K562 (cell line): ENCODE results near the gene NRXN2. TPM values are rescaled to one million over a fixed set of nuclear protein-coding genes. Genes with fewer than 3 reads are reported as not detected.

Experiments
- ATAC-seq: fragments of 200-7000 bp; cut with Tn5 transposase; 3 replicates; pipeline ENCODE4 v1.9.1; 2020; ENCODE audit warnings: moderate library complexity
- BruUV-seq: library from RNA; stranded (reverse); fragments of 400-500 nt; replicated peaks from 2 replicates; lab custom pipeline; 2021; lab: Mats Ljungman, UMichigan
- CTCF ChIA-PET: fragments of 300-600 bp; formaldehyde crosslinking; extraction: SDS; loops from one replicate; lab custom pipeline; 2021; ENCODE audit warnings: low intra/inter-chr PET ratio; lab: Yijun Ruan, JAX
- POLR2A ChIA-PET: fragments of 300-600, 350-650 bp; sonication (Branson Sonifier 250); formaldehyde crosslinking; extraction: SDS; loops from one replicate; lab custom pipeline; 2021; ENCODE audit warnings: antibody characterized with exemption, inconsistent platforms; lab: Yijun Ruan, JAX
- DNase-seq, 4 experiments: peaks; one replicate each; pipeline versions ENCODE4 v3.0.0 to v3.0.0-alpha.2; 2011 to 2018; ENCODE audit warnings: low spot score in 3 of 4, mixed read lengths in 3 of 4; ENCODE audit errors: extremely low read depth in 1 of 4
- FAIRE-seq: peaks from 2 replicates; lab custom pipeline; 2011; peaks lifted over from hg19 to GRCh38; lab: Jason Lieb, UNC
- H2AFZ ChIP-seq: 2 replicates; pipeline ENCODE4 v1.6.0; 2011; ENCODE audit warnings: low read depth, low read length, control low read depth, inconsistent platforms
- H3K27ac ChIP-seq: fragments of 200-600 bp; 3 replicates; pipeline ENCODE4 v1.8.0; 2011; ENCODE audit warnings: low read depth, mild to moderate bottlenecking, control low read depth, inconsistent platforms, low read length, moderate library complexity, mixed read lengths; ENCODE audit errors: extremely low read depth
- H3K27me3 ChIP-seq, 2 experiments: fragments of 300-600 bp in 1 of 2; 2 replicates in 1 of 2; 3 replicates in 1 of 2; pipeline versions ENCODE4 v1.6.0 to v1.8.0; 2011; ENCODE audit warnings: inconsistent platforms in 2 of 2, low read length in 2 of 2, mild to moderate bottlenecking in 1 of 2, mixed read lengths in 1 of 2, moderate library complexity in 1 of 2; ENCODE audit not compliant: control insufficient read depth in 2 of 2, insufficient read depth in 2 of 2
- H3K36me3 ChIP-seq: fragments of 300-600 bp; 3 replicates; pipeline ENCODE4 v1.8.0; 2011; ENCODE audit warnings: mild to moderate bottlenecking, low read length, inconsistent platforms; ENCODE audit not compliant: control insufficient read depth, insufficient read depth
- H3K4me1 ChIP-seq, 2 experiments: fragments of 200-600 bp in 1 of 2; replicated peaks in 1 of 2; 2 replicates in 1 of 2; 3 replicates in 1 of 2; pipeline versions ENCODE4 v1.5.1 to v1.8.0; 2011; ENCODE audit warnings: inconsistent platforms in 2 of 2, low read length in 2 of 2, mild to moderate bottlenecking in 1 of 2, mixed read lengths in 1 of 2, moderate library complexity in 1 of 2; ENCODE audit not compliant: control insufficient read depth in 2 of 2, insufficient read depth in 2 of 2
- H3K4me2 ChIP-seq: 2 replicates; pipeline ENCODE4 v1.6.1; 2011; ENCODE audit warnings: low read length, control low read depth, inconsistent platforms, mixed read lengths; ENCODE audit not compliant: insufficient read depth
- H3K4me3 ChIP-seq: fragments of 200-600 bp; sonication (generic), shearing (Covaris generic); 2 replicates; pipeline ENCODE4 v1.5.1; 2016; ENCODE audit warnings: control low read depth, inconsistent platforms
- H3K79me2 ChIP-seq: fragments of 200-600 bp; 3 replicates; pipeline ENCODE4 v1.8.0; 2011; ENCODE audit warnings: low read length, inconsistent platforms; ENCODE audit not compliant: control insufficient read depth, insufficient read depth
- H3K9ac ChIP-seq, 2 experiments: 2 replicates each; pipeline versions ENCODE4 v1.6.0 to v1.6.1; 2011; ENCODE audit warnings: low read depth in 2 of 2, low read length in 2 of 2, control low read depth in 1 of 2, inconsistent platforms in 1 of 2, mild to moderate bottlenecking in 1 of 2, mixed read lengths in 1 of 2; ENCODE audit not compliant: insufficient read depth in 1 of 2
- H3K9me1 ChIP-seq: one replicate; pipeline ENCODE4 v1.6.0; 2011; ENCODE audit warnings: inconsistent platforms, mild to moderate bottlenecking, low read length, moderate library complexity; ENCODE audit not compliant: control insufficient read depth, insufficient read depth
- H3K9me3 ChIP-seq: replicated peaks from 2 replicates; pipeline ENCODE4 v1.5.1; 2011; ENCODE audit warnings: low read depth, low read length, inconsistent platforms; ENCODE audit not compliant: control insufficient read depth, insufficient read depth
- H4K20me1 ChIP-seq: replicated peaks from 2 replicates; pipeline ENCODE4 v1.6.1; 2011; ENCODE audit warnings: low read length, inconsistent platforms, mixed read lengths; ENCODE audit not compliant: control insufficient read depth, insufficient read depth
- CHCHD3 ChIP-seq: fragments of 250-450 bp; sonication (Bioruptor Pico); IDR thresholded peaks from 2 replicates; pipeline ENCODE4 v2.1.2; 2022; ENCODE audit warnings: mild to moderate bottlenecking
- NFYB ChIP-seq: IDR thresholded peaks from 2 replicates; pipeline ENCODE4 v1.6.1; 2011; ENCODE audit warnings: mild to moderate bottlenecking, moderate library complexity; ENCODE audit not compliant: insufficient read length; ENCODE audit errors: extremely low read depth
- POLR2A ChIP-seq: fragments of 450-650 bp; conservative IDR thresholded peaks from 2 replicates; pipeline ENCODE4 v1.6.1; 2016
- POLR2AphosphoS2 ChIP-seq: IDR thresholded peaks from 2 replicates; pipeline ENCODE4 v1.6.1; 2012; ENCODE audit warnings: low read length, improper control_type of control experiment
- POLR2G ChIP-seq: fragments of 200-400 bp; formaldehyde crosslinking; IDR thresholded peaks from 2 replicates; pipeline ENCODE4 v1.6.1; 2017; ENCODE audit warnings: low read depth, mild to moderate bottlenecking, antibody characterized with exemption, low read length, moderate library complexity
- RBM22 ChIP-seq: fragments of 200-400 bp; formaldehyde crosslinking; IDR thresholded peaks from 2 replicates; pipeline ENCODE4 v1.6.1; 2018; ENCODE audit warnings: low read length, low read depth; ENCODE audit not compliant: poor library complexity, severe bottlenecking
- RBM39 ChIP-seq: fragments of 200-400 bp; formaldehyde crosslinking; optimal IDR thresholded peaks from 2 replicates; pipeline ENCODE3; 2018; ENCODE audit warnings: low read depth, low read length
- SIRT6 ChIP-seq: IDR thresholded peaks from one replicate; pipeline ENCODE4 v1.6.1; 2012; ENCODE audit warnings: low read depth, mild to moderate bottlenecking, control low read depth, inconsistent platforms, low read length, moderate library complexity
- SUPT5H ChIP-seq: fragments of 450-650 bp; IDR thresholded peaks from 2 replicates; pipeline ENCODE4 v1.6.1; 2016
- TRIM28 ChIP-seq: fragments of 450-650 bp; IDR thresholded peaks from 2 replicates; pipeline ENCODE4 v1.6.1; 2017
- WGBS: fragments of 100-300 bp; shearing (Covaris generic); methylation state at CpG from one replicate; pipeline ENCODE4 v1.1.6; 2016; ENCODE audit warnings: low coverage, mixed read lengths; ENCODE audit not compliant: insufficient coverage; ENCODE audit errors: missing lambda C conversion rate; 5-methylcytosine and 5-hydroxymethylcytosine counted together
- in situ Hi-C: fragments of 300-500 bp; cut with MboI; formaldehyde crosslinking; loops from 4 replicates; pipeline ENCODE4 v1.15.0; 2018; ENCODE audit warnings: inconsistent platforms, mixed read lengths
- intact Hi-C: fragments of 100-400 bp; cut with micrococcal nuclease; formaldehyde crosslinking; loops from 2 replicates; pipeline ENCODE4 v1.14.2; 2022
- polyA plus RNA-seq, 8 experiments: library from polyadenylated mRNA; depleted of rRNA in 4 of 8; stranded (reverse) in 5 of 8; unstranded in 3 of 8; fragments of >200 nt; fragmentation: Nextera tagmentation in 2 of 8; fragmentation: Illumina TruSeq in 1 of 8; extraction: Ambion mirVana in 2 of 8; extraction: Trizol in 1 of 8; gene quantifications; 2 replicates each; pipeline versions ENCODE4 v1.2.1 to v1.2.3, GENCODE V29; 2011 to 2014; ENCODE audit warnings: inconsistent platforms in 1 of 8, missing spikeins in 1 of 8
- total RNA-seq, 7 experiments: library from RNA; depleted of rRNA in 6 of 7; stranded (reverse); fragments of >200 nt in 6 of 7; fragmentation: Illumina TruSeq in 2 of 7; extraction: Trizol in 2 of 7; gene quantifications; 2 replicates each; pipeline versions ENCODE4 v1.2.1 to v1.2.3, GENCODE V29; 2011 to 2021; ENCODE audit warnings: low replicate concordance in 1 of 7
- TF ChIP-seq, protein P1 (sequence below), 2 experiments: IDR thresholded peaks in 1 of 2; conservative IDR thresholded peaks in 1 of 2; 2 replicates each; pipeline ENCODE4 v1.6.1; 2016; ENCODE audit warnings: low read depth in 2 of 2, mild to moderate bottlenecking in 1 of 2, missing compliant biosample characterization in 1 of 2, missing genetic modification characterization in 1 of 2, moderate library complexity in 1 of 2
- TF ChIP-seq, protein P2 (sequence below): fragments of 450-650 bp; IDR thresholded peaks from 2 replicates; pipeline ENCODE4 v1.7.1; 2018; ENCODE audit warnings: mild to moderate bottlenecking, low read depth; ENCODE audit not compliant: partially characterized antibody
- TF ChIP-seq, protein P3 (sequence below), 2 experiments: fragments of 450-650 bp in 1 of 2; IDR thresholded peaks; 2 replicates each; pipeline ENCODE4 v1.6.1; 2011 to 2017; ENCODE audit warnings: low read depth in 2 of 2, antibody characterized with exemption in 1 of 2, borderline replicate concordance in 1 of 2, low read length in 1 of 2, mild to moderate bottlenecking in 1 of 2, mixed read lengths in 1 of 2; ENCODE audit not compliant: control insufficient read depth in 1 of 2

NRXN2 gene
- total and polyA plus RNA-seq, 9 of the 15 experiments (the other 6 are each of a cell fraction or from before 2014, with no cell fraction given) = 0.07 to 0.47 (median 0.15) TPM; not detected in 4

DNA sequence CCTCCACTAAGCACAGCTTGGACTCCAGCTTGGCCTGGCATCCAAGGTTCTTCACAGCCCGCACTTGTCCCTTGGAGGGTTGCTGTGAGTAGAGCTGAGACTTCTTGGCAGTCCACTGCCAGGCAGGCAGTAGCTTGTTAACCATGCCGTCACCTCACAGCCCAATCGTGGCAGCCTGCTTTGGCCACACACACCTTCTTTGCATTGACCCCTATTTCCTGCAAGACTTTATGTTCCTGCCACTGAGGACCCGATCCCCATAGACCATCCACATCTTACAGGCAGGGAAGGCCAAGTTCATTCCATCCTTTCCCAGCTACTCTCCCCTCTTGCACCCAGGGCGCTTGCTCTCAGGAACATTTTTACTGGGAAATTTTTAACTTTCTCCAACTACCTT, 39.3 kb upstream of the NRXN2 start:
- ChIA-PET POLR2A (interaction anchor here (0.8 to 7.9 kb wide), 6 partner anchors 9 to 21 kb away, joined by 3 to 168 read pairs (median 4); partner anchors contain the start of genes RASGRP2 and SF1), CTCF (no interaction called here)
- Histone ChIP-seq H3K9me3 (no peaks in the 10 kb centered on the region), H3K9ac (peak overlapping the region in 1 of 2 experiments; percentile 76; a peak in 1 of 4 replicates), H3K36me3 (peaks cover 53% of the 10 kb centered on the region; the same call in 2 of the 3 replicates), H3K9me1 (peaks cover 6% of the 10 kb centered on the region), H3K27me3 (no peaks in the 10 kb centered on the region), H3K4me1 (peaks cover 16 to 68% of the 10 kb centered on the region in 2 experiments), H4K20me1 (peaks cover 29% of the 10 kb centered on the region), H3K27ac (peak overlapping the region; percentile 62; the same call in 2 of the 3 replicates), H3K79me2 (peaks cover 5% of the 10 kb centered on the region), H3K4me3 (no peak overlapping the region), H2AFZ (no peak overlapping the region), H3K4me2 (no peak overlapping the region)
- peak in 1 of 4 experiments; percentile 17 for DNase-seq
- in situ Hi-C loops (no loop called here), intact Hi-C loops (no loop called here)
- peak; percentile 12 for ATAC-seq
- WGBS = 83% methylated on average over 5 of the region's 5 CpGs
- peak; percentile 6 for FAIRE-seq
- BruUV-seq = no TSS peak
- TF ChIP-seq RBM22 (peak; percentile 64), POLR2A (peak; percentile 74), SUPT5H (peak; percentile 77), POLR2G (0 out of 2 replicates have a peak, but pooled peaks have one; percentile 9), CHCHD3 (0 out of 2 replicates have a peak, but pooled peaks have one; percentile 11), POLR2AphosphoS2 (peak; percentile 42; the same call in 1 of the 2 replicates), RBM39 (no peak), TRIM28 (no peak), NFYB (no peak), SIRT6 (peak; percentile 47)
- TF ChIP-seq, protein P1, sequence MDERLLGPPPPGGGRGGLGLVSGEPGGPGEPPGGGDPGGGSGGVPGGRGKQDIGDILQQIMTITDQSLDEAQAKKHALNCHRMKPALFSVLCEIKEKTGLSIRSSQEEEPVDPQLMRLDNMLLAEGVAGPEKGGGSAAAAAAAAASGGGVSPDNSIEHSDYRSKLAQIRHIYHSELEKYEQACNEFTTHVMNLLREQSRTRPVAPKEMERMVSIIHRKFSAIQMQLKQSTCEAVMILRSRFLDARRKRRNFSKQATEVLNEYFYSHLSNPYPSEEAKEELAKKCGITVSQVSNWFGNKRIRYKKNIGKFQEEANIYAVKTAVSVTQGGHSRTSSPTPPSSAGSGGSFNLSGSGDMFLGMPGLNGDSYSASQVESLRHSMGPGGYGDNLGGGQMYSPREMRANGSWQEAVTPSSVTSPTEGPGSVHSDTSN (CRISPR knock-in tag; IDR thresholded peaks at IDR 0.05; ENCODE audit: low read depth) = no peak
- TF ChIP-seq, protein P1 (tag; conservative IDR thresholded peaks at IDR 0.05; ENCODE audit: low read depth) = no peak
- TF ChIP-seq, protein P2, sequence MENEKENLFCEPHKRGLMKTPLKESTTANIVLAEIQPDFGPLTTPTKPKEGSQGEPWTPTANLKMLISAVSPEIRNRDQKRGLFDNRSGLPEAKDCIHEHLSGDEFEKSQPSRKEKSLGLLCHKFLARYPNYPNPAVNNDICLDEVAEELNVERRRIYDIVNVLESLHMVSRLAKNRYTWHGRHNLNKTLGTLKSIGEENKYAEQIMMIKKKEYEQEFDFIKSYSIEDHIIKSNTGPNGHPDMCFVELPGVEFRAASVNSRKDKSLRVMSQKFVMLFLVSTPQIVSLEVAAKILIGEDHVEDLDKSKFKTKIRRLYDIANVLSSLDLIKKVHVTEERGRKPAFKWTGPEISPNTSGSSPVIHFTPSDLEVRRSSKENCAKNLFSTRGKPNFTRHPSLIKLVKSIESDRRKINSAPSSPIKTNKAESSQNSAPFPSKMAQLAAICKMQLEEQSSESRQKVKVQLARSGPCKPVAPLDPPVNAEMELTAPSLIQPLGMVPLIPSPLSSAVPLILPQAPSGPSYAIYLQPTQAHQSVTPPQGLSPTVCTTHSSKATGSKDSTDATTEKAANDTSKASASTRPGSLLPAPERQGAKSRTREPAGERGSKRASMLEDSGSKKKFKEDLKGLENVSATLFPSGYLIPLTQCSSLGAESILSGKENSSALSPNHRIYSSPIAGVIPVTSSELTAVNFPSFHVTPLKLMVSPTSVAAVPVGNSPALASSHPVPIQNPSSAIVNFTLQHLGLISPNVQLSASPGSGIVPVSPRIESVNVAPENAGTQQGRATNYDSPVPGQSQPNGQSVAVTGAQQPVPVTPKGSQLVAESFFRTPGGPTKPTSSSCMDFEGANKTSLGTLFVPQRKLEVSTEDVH = peak; percentile 15
- TF ChIP-seq, protein P3, sequence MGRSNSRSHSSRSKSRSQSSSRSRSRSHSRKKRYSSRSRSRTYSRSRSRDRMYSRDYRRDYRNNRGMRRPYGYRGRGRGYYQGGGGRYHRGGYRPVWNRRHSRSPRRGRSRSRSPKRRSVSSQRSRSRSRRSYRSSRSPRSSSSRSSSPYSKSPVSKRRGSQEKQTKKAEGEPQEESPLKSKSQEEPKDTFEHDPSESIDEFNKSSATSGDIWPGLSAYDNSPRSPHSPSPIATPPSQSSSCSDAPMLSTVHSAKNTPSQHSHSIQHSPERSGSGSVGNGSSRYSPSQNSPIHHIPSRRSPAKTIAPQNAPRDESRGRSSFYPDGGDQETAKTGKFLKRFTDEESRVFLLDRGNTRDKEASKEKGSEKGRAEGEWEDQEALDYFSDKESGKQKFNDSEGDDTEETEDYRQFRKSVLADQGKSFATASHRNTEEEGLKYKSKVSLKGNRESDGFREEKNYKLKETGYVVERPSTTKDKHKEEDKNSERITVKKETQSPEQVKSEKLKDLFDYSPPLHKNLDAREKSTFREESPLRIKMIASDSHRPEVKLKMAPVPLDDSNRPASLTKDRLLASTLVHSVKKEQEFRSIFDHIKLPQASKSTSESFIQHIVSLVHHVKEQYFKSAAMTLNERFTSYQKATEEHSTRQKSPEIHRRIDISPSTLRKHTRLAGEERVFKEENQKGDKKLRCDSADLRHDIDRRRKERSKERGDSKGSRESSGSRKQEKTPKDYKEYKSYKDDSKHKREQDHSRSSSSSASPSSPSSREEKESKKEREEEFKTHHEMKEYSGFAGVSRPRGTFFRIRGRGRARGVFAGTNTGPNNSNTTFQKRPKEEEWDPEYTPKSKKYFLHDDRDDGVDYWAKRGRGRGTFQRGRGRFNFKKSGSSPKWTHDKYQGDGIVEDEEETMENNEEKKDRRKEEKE (IDR thresholded peaks at IDR 0.05; ENCODE audit: borderline replicate concordance in 1 of 2, control insufficient read depth in 1 of 2, low read depth in 2 of 2, low read length in 1 of 2) = 0 out of 4 replicates have a peak, but pooled peaks of 1 of the 2 experiments have one; percentile 30
